ENCODE results near the gene MRPS15.
"Not testable (repeated sequence)": the region's sequence is repeated elsewhere in the genome, so short reads cannot be mapped to it uniquely, and the experiment has no call there.

MRPS15 gene

GRCh38 chr1:36502616-36503015 lies 38.4 kb upstream of the MRPS15 start:
- TF ChIP-seq TAF1 (IDR thresholded peaks at IDR 0.05; ENCODE audit: low read depth, low read length): no peak
- TF ChIP-seq POLR2A (IDR thresholded peaks at IDR 0.05; ENCODE audit: low read depth, low read length): no peak
- TF ChIP-seq POLR2AphosphoS5 (IDR thresholded peaks at IDR 0.05; ENCODE audit: low read depth, low read length): no peak
- TF ChIP-seq SPI1 (IDR thresholded peaks at IDR 0.05; ENCODE audit: low read depth, low read length): no peak
- TF ChIP-seq PAX5 (IDR thresholded peaks at IDR 0.05; ENCODE audit: insufficient read depth, low read length, severe bottlenecking): no peak

GRCh38 chr1:36501911-36502310 lies 37.7 kb upstream of the MRPS15 start:
- not testable (repeated sequence) for DNase-seq (ENCODE audit: insufficient read length, low spot score); FAIRE-seq

More at GRCh38 chr1:36502616-36503015, 38.4 kb upstream of the MRPS15 start:
- DNase-seq (ENCODE audit: insufficient read length, low spot score) (no peak), FAIRE-seq (no peak)

GRCh38 chr1:36497207-36497606 lies 33.0 kb upstream of the MRPS15 start:
- DNase-seq (ENCODE audit: insufficient read length, low spot score) (no peak), FAIRE-seq (no peak)
- no peak for TF ChIP-seq TAF1 (IDR thresholded peaks at IDR 0.05; ENCODE audit: low read depth, low read length)
- TF ChIP-seq POLR2AphosphoS5 (IDR thresholded peaks at IDR 0.05; ENCODE audit: low read depth, low read length): no peak

GRCh38 chr1:36494971-36495370 lies 30.8 kb upstream of the MRPS15 start:
- no peak for TF ChIP-seq POLR2A (IDR thresholded peaks at IDR 0.05; ENCODE audit: low read depth, low read length)
- TF ChIP-seq SPI1 (IDR thresholded peaks at IDR 0.05; ENCODE audit: low read depth, low read length): no peak
- no peak for TF ChIP-seq PAX5 (IDR thresholded peaks at IDR 0.05; ENCODE audit: insufficient read depth, low read length, severe bottlenecking)
- no peak for TF ChIP-seq POLR2AphosphoS5 (IDR thresholded peaks at IDR 0.05; ENCODE audit: low read depth, low read length)
- TF ChIP-seq TAF1 (IDR thresholded peaks at IDR 0.05; ENCODE audit: low read depth, low read length): no peak
- no peak for TF ChIP-seq POU2F2 (IDR thresholded peaks at IDR 0.05; ENCODE audit: low read depth, low read length)
- FAIRE-seq (no peak), DNase-seq (ENCODE audit: insufficient read length, low spot score) (no peak)

GRCh38 chr1:36493524-36493923 lies 29.3 kb upstream of the MRPS15 start:
- DNase-seq (ENCODE audit: insufficient read length, low spot score) (no peak), FAIRE-seq (no peak)
- TF ChIP-seq SPI1 (IDR thresholded peaks at IDR 0.05; ENCODE audit: low read depth, low read length): no peak
- TF ChIP-seq POLR2AphosphoS5 (IDR thresholded peaks at IDR 0.05; ENCODE audit: low read depth, low read length): no peak
- no peak for TF ChIP-seq PAX5 (IDR thresholded peaks at IDR 0.05; ENCODE audit: insufficient read depth, low read length, severe bottlenecking)
- TF ChIP-seq POU2F2 (IDR thresholded peaks at IDR 0.05; ENCODE audit: low read depth, low read length): no peak
- no peak for TF ChIP-seq POLR2A (IDR thresholded peaks at IDR 0.05; ENCODE audit: low read depth, low read length)
- no peak for TF ChIP-seq TAF1 (IDR thresholded peaks at IDR 0.05; ENCODE audit: low read depth, low read length)

- TF ChIP-seq POLR2A (IDR thresholded peaks at IDR 0.05; ENCODE audit: low read depth, low read length) (no peak), POLR2AphosphoS5 (IDR thresholded peaks at IDR 0.05; ENCODE audit: low read depth, low read length) (no peak), SPI1 (IDR thresholded peaks at IDR 0.05; ENCODE audit: low read depth, low read length) (no peak), PAX5 (IDR thresholded peaks at IDR 0.05; ENCODE audit: insufficient read depth, low read length, severe bottlenecking) (no peak), POU2F2 (IDR thresholded peaks at IDR 0.05; ENCODE audit: low read depth, low read length) (no peak), TAF1 (IDR thresholded peaks at IDR 0.05; ENCODE audit: low read depth, low read length) (no peak)
- no peak for DNase-seq (ENCODE audit: insufficient read length, low spot score)
- no peak for FAIRE-seq
Observed at GRCh38 chr1:36492491-36492890, 28.3 kb upstream of the MRPS15 start.

- FAIRE-seq; DNase-seq (ENCODE audit: insufficient read length, low spot score): not testable (repeated sequence)
Observed at GRCh38 chr1:36489258-36490051, 25.3 kb upstream of the MRPS15 start.

- FAIRE-seq: peak; percentile 26
- TF ChIP-seq POLR2A (IDR thresholded peaks at IDR 0.05; ENCODE audit: low read depth, low read length) (no peak), PAX5 (IDR thresholded peaks at IDR 0.05; ENCODE audit: insufficient read depth, low read length, severe bottlenecking) (no peak), POU2F2 (IDR thresholded peaks at IDR 0.05; ENCODE audit: low read depth, low read length) (no peak), POLR2AphosphoS5 (IDR thresholded peaks at IDR 0.05; ENCODE audit: low read depth, low read length) (no peak), SPI1 (IDR thresholded peaks at IDR 0.05; ENCODE audit: low read depth, low read length) (no peak), TAF1 (IDR thresholded peaks at IDR 0.05; ENCODE audit: low read depth, low read length) (no peak)
- no peak for DNase-seq (ENCODE audit: insufficient read length, low spot score)
Observed at GRCh38 chr1:36487906-36488305, 23.7 kb upstream of the MRPS15 start.

- DNase-seq (ENCODE audit: insufficient read length, low spot score); FAIRE-seq: not testable (repeated sequence)
Observed at GRCh38 chr1:36487336-36487725, 23.1 kb upstream of the MRPS15 start.

GRCh38 chr1:36486439-36487335 lies 22.5 kb upstream of the MRPS15 start:
- FAIRE-seq (peak; percentile 35), DNase-seq (ENCODE audit: insufficient read length, low spot score) (no peak)
- TF ChIP-seq SPI1 (IDR thresholded peaks at IDR 0.05; ENCODE audit: low read depth, low read length) (peak; percentile 76), TAF1 (IDR thresholded peaks at IDR 0.05; ENCODE audit: low read depth, low read length) (no peak)

GRCh38 chr1:36486093-36486438 lies 21.9 kb upstream of the MRPS15 start:
- FAIRE-seq (no peak), DNase-seq (ENCODE audit: insufficient read length, low spot score) (no peak)
- no peak for TF ChIP-seq POLR2AphosphoS5 (IDR thresholded peaks at IDR 0.05; ENCODE audit: low read depth, low read length)
- TF ChIP-seq POU2F2 (IDR thresholded peaks at IDR 0.05; ENCODE audit: low read depth, low read length): no peak
- TF ChIP-seq POLR2A (IDR thresholded peaks at IDR 0.05; ENCODE audit: low read depth, low read length): no peak
- TF ChIP-seq PAX5 (IDR thresholded peaks at IDR 0.05; ENCODE audit: insufficient read depth, low read length, severe bottlenecking): no peak
- no peak for TF ChIP-seq TAF1 (IDR thresholded peaks at IDR 0.05; ENCODE audit: low read depth, low read length)
- TF ChIP-seq SPI1 (IDR thresholded peaks at IDR 0.05; ENCODE audit: low read depth, low read length): no peak

Measured in GM12891 (cell line).